HUES6 (cell line): ENCODE data around the gene GLDN.

Experiments
- H3K27ac ChIP-seq: 2 replicates; pipeline ENCODE4 v1.7.0; 2013; ENCODE audit warnings: low read depth, mild to moderate bottlenecking, low read length, inconsistent platforms
- H3K27me3 ChIP-seq: 2 replicates; pipeline ENCODE4 v1.6.1; 2013; ENCODE audit warnings: low read length; ENCODE audit not compliant: control insufficient read depth, insufficient read depth
- H3K36me3 ChIP-seq: 2 replicates; pipeline ENCODE4 v1.6.1; 2013; ENCODE audit warnings: low read length; ENCODE audit not compliant: control insufficient read depth, insufficient read depth
- H3K4me1 ChIP-seq: 2 replicates; pipeline ENCODE4 v1.6.1; 2013; ENCODE audit warnings: low read length; ENCODE audit not compliant: control insufficient read depth, insufficient read depth
- H3K4me3 ChIP-seq: 2 replicates; pipeline ENCODE4 v1.5.1; 2013; ENCODE audit warnings: low read depth, low read length
- H3K9ac ChIP-seq: one replicate; pipeline ENCODE4 v1.6.1; 2013; ENCODE audit warnings: mild to moderate bottlenecking, low read length
- H3K9me3 ChIP-seq: 2 replicates; pipeline ENCODE4 v1.6.1; 2013; ENCODE audit warnings: low read depth, low read length; ENCODE audit not compliant: control insufficient read depth, insufficient read depth

Gene GLDN

DNA sequence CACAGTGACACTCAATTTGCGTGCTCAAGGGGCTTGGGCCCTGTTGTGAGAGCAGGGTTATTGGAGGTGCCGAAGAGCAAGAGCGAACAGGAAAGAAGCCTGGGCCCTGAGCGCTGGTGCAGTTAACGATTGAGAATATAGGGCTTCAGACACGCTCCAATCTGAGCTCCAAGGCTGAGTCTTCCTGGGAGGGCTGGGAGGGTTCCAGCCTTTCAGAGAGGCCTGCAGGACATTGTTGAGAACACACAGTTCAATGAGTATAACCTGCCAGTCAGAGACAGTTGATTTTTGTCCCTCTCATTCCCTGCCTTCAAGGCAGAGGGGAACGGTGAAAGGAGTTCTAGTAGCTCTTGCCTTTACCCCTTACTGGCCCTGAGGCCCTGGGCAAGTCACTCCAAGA, 47.3 kb downstream of the GLDN start:
- H3K27ac ChIP-seq: no peak overlapping the region
- no peak overlapping the region for H3K9ac ChIP-seq
- H3K9me3 ChIP-seq: peaks cover 11% of the 10 kb centered on the region; the same call in 1 of the 2 replicates
- no peak overlapping the region for H3K4me3 ChIP-seq
- no peaks in the 10 kb centered on the region for H3K27me3 ChIP-seq
- peaks cover 25% of the 10 kb centered on the region for H3K4me1 ChIP-seq
- H3K36me3 ChIP-seq: no peaks in the 10 kb centered on the region

DNA sequence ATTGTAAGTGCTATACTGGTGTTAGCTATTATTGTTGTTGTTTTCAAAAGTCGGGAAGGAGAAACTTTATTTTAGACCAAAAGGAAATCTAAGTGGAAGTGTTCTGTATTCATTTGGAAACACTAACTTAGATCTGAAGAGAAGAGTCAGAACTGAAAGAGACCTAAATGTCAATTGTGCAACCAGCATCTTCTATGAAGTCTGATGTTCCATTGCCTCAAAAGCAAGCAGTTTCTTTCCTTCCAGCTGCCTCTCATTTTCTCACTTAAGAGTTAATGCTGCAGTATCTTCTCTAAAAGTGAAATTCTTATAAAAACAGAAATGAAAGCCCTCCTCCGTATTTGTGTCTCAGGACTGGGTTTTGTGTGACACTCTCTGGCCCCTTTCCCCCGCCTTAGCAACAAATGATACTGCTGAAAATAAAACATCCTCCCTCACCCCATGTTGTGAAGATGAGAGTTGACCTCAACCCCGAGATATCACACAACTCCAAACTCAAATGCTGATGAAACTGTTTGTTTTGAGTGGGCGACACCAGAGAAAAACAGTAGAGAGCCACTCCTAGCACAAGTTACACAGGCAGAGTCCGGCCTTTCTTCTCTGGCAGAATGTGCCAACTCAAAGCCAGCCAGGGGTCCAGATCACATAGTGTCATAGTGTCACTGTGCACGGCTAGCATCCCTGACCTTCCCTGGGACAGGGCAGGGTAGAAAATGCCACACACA, 48.9 kb downstream of the GLDN start:
- H3K4me3 ChIP-seq: no peak overlapping the region; the same call in 1 of the 2 replicates
- peak overlapping the region; percentile 18 for H3K9ac ChIP-seq
- peaks cover 11% of the 10 kb centered on the region; the same call in 1 of the 2 replicates for H3K9me3 ChIP-seq
- H3K27ac ChIP-seq: peak overlapping the region; percentile 20; the same call in 1 of the 2 replicates
- no peaks in the 10 kb centered on the region for H3K36me3 ChIP-seq
- H3K4me1 ChIP-seq: peaks cover 29% of the 10 kb centered on the region
- H3K27me3 ChIP-seq: no peaks in the 10 kb centered on the region

DNA sequence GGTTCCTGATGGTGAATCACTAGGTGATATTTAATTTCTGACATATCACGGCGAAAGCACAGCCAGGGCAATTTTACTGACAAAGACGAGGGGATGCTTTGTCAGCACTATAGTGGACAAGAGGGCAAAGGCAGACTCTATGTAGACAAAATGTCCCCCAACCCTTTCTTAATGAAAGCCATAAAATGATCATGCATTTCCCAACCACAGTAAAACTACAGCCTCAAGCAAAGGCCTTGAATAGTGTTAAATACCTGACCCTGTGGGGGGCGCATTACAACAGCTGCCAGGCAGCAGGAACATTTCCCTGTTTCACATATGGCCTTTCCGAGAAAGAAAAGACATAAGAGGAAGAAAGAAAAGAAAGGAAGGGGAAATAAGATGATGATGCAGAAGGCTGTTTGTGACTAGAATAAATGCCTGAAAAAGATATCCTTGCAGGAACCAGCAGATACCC, 49.5 kb downstream of the GLDN start:
- Histone ChIP-seq H3K27me3 (no peaks in the 10 kb centered on the region), H3K27ac (peak overlapping the region; percentile 20; the same call in 1 of the 2 replicates), H3K4me3 (no peak overlapping the region; the same call in 1 of the 2 replicates), H3K4me1 (peaks cover 29% of the 10 kb centered on the region), H3K9me3 (peaks cover 11% of the 10 kb centered on the region; the same call in 1 of the 2 replicates), H3K9ac (peak overlapping the region; percentile 18), H3K36me3 (no peaks in the 10 kb centered on the region)

DNA sequence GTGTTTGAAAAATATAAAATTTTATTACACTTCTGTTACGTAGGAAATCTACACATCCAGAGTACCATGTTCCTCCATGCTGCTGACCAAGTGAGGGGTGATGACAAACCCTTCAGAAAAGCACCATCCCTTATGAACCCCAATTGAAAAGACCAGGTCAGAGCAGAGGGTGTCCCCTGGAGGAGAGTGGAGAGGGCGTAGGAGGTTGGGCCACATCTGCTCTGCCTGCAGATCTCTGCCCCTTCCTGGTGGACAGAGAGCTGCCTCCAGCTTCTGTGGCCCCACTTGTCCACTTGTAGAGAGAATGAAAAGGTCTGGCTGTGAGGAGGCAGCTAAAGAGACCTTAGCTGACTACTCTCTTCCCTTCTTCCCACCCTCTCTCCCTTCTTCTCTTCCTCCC, 55.5 kb downstream of the GLDN start:
- peaks cover 6% of the 10 kb centered on the region; the same call in 1 of the 2 replicates for H3K9me3 ChIP-seq
- H3K27me3 ChIP-seq: no peaks in the 10 kb centered on the region
- H3K4me1 ChIP-seq: peaks cover 8% of the 10 kb centered on the region
- no peak overlapping the region for H3K9ac ChIP-seq
- no peak overlapping the region for H3K27ac ChIP-seq
- H3K4me3 ChIP-seq: no peak overlapping the region
- H3K36me3 ChIP-seq: no peaks in the 10 kb centered on the region

DNA sequence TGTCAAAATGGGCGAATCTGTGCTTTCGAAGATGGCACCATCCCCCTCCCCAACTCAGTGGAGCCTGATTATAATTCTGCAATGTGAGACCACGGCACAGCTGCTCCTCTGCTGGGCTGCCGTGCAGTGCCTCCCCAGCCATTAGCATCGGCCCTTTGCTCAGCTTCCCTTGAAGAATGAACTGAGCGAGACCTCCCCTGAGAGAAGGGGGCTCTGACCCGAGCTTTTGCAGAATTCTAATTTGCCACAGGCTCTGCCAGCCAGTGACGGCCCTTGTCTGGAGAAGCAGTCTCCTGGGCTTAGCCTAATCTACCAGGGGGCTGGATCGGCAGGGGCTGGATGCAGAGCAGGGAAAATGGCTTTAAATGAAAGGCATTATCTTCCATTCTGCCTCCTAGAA, 57.2 kb downstream of the GLDN start:
- Histone ChIP-seq H3K4me3 (no peak overlapping the region), H3K9ac (no peak overlapping the region), H3K27me3 (no peaks in the 10 kb centered on the region), H3K36me3 (no peaks in the 10 kb centered on the region), H3K9me3 (no peaks in the 10 kb centered on the region), H3K27ac (no peak overlapping the region), H3K4me1 (peaks cover 5% of the 10 kb centered on the region)

DNA sequence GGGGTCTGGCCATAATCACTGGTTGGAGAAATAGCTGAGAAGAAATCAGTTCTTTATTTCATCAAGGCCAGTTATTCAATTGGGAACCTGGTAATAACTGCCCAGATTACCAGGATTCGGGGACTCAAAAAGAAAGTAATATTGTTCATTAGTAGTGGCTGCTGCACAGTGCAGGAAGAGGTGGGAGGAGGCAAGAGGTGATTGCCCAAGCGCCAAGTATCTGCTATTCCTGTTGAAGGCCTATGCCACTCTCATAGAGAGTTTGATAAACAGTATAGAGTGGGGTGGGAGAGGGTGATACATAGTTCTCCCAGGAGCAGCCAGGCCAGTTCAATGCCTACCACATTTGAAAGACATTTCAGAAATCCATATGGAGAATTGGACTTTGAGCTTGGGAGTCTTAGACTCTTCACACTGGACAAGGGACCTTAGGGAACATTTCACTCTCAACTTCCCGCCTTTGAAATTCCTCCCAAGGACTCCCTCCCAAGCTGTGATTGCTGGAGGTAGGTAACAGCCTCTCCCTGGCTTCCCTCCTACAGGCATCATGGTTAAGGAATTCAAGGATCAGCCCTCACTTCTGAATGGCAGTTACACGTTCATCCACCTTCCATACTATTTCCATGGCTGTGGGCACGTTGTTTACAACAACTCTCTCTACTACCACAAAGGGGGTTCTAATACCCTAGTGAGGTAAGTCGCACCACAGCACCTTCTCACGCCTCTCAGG, 59.8 kb downstream of the GLDN start:
- H3K4me3 ChIP-seq: no peak overlapping the region

DNA sequence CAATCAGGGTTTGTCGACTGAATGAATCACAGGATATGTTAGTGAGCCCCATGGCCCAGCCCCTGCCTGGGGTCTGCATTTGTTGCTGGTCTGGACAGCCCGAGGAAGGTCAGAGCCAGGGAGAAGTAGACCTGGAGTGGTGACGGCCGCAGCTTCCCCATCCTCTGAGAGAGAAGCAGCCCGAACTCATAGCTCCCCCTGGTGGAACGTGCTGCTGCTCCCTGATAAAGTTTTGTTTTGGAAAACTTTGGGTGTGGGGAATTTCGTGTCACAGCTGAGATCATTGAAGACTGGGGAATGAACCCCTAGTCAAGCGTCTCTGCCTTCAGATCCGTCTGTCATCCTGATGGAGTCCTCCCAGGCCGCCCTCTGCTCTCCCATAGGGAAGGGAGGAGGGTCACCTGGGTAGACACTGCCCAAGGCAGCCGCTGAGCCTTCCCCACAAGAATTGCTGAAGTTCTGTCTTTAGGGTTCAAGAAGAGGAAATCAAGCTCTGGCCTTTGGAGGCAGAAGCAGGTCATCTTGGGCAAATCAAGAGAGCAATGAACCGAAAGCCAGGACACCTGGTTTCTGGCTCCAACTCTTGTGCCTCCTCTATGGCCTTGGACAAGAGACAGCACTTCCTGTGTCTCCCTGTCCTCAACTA, 60.5 kb downstream of the GLDN start:
- Histone ChIP-seq H3K9me3 (no peaks in the 10 kb centered on the region), H3K27me3 (no peaks in the 10 kb centered on the region), H3K36me3 (no peaks in the 10 kb centered on the region), H3K27ac (no peak overlapping the region), H3K4me1 (no peaks in the 10 kb centered on the region), H3K4me3 (no peak overlapping the region), H3K9ac (no peak overlapping the region)

More for the DNA sequence above, 59.8 kb downstream of the GLDN start:
- Histone ChIP-seq H3K9ac (no peak overlapping the region), H3K27me3 (no peaks in the 10 kb centered on the region), H3K4me1 (no peaks in the 10 kb centered on the region), H3K36me3 (no peaks in the 10 kb centered on the region), H3K9me3 (no peaks in the 10 kb centered on the region), H3K27ac (no peak overlapping the region)

DNA sequence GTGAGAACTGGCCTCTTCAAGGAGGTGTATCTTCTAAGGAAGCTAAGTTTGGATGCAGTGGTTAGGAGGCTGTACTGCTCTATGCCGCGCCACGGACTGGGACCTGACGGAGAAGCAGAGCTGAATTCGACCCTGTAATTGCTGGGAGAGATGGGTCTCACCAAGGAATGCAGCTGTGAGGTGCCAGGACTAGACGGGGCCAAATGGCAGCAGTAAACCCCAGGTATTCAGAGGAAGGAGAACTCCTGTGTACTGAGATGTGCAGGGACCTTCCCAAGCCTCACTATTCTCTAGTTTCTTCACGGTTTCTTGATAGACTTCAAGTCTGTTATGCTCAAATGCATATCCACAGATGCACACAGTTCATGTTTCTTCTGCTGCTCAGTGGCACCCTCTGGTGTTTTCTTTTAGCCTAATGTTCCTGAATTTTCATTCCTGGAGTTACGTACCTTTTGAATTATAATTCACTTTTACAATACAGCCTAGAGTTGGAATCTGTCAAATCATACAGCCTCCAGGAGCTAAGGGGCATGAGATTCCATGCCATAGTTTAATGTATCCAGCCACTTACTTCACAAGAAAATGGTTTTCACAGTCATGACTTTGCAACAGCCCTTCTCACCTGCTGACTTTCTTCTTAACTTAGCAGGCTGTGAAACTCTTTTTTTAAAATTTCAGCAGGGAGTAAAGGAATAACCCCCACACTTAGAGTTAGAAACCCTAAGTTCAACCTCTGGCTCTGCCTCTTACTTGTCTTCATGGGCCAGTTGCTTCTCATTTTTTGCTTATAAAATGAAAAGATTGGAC, 61.8 kb downstream of the GLDN start:
- Histone ChIP-seq H3K27me3 (no peaks in the 10 kb centered on the region), H3K9ac (no peak overlapping the region), H3K4me3 (no peak overlapping the region), H3K4me1 (no peaks in the 10 kb centered on the region), H3K27ac (no peak overlapping the region), H3K9me3 (no peaks in the 10 kb centered on the region), H3K36me3 (no peaks in the 10 kb centered on the region)

DNA sequence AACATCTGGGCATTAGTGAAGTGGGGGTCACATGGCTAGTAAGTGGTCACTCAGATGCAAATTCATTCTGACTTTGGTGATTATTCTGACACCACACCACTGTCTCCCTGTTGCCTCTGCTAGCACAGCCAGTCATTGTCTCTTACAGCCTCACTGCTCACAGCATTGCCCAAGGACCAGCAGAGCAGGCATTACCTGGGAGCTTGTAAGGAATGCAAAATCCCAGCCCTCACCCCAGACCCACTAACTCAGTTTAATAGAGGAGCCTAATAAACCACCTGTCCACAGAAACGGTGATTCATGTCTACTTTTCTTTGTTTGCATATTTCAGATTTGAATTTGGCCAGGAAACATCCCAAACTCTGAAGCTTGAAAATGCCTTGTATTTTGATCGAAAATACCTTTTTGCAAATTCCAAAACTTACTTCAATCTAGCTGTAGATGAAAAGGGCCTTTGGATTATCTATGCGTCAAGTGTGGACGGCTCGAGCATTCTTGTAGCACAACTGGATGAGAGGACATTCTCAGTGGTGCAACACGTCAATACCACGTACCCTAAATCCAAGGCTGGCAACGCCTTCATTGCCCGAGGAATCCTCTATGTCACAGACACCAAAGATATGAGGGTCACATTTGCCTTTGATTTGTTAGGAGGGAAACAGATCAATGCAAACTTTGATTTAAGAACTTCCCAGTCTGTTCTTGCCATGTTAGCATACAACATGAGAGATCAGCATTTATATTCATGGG, 62.7 kb downstream of the GLDN start:
- H3K4me3 ChIP-seq: no peak overlapping the region
- H3K36me3 ChIP-seq: no peaks in the 10 kb centered on the region
- no peak overlapping the region for H3K9ac ChIP-seq
- no peaks in the 10 kb centered on the region for H3K9me3 ChIP-seq
- H3K4me1 ChIP-seq: no peaks in the 10 kb centered on the region
- no peaks in the 10 kb centered on the region for H3K27me3 ChIP-seq
- no peak overlapping the region for H3K27ac ChIP-seq
